GM10266 (cell line): ENCODE results near the gene HBA2.

ENCODE experiments used
- DNase-seq: peaks from one replicate; pipeline ENCODE4 v3.0.0; 2012; ENCODE audit errors: extremely low spot score
- CTCF ChIP-seq: IDR thresholded peaks from 2 replicates; pipeline ENCODE4 v1.5.1; 2012; ENCODE audit warnings: mild to moderate bottlenecking, low read depth; ENCODE audit not compliant: control insufficient read depth, insufficient read depth; ENCODE audit errors: missing control alignments

The HBA2 gene

GRCh38 chr16:181565-182021 lies 8.9 kb downstream of the HBA2 start:
- no peak for DNase-seq
- TF ChIP-seq CTCF, result peak; percentile 98

GRCh38 chr16:183005-183404 lies 10.3 kb downstream of the HBA2 start:
- no peak for DNase-seq

GRCh38 chr16:185213-185612 lies 12.5 kb downstream of the HBA2 start:
- no peak for TF ChIP-seq CTCF
- DNase-seq, result no peak

More at GRCh38 chr16:183005-183404, 10.3 kb downstream of the HBA2 start:
- TF ChIP-seq CTCF, result no peak

GRCh38 chr16:185691-186090 lies 13.0 kb downstream of the HBA2 start:
- DNase-seq, result no peak
- TF ChIP-seq CTCF, result no peak

- no peak for TF ChIP-seq CTCF
Observed at GRCh38 chr16:187330-187729, 14.7 kb downstream of the HBA2 start.

GRCh38 chr16:188674-189073 lies 16.0 kb downstream of the HBA2 start:
- no peak for DNase-seq
- TF ChIP-seq CTCF, result no peak

More at GRCh38 chr16:187330-187729, 14.7 kb downstream of the HBA2 start:
- DNase-seq, result no peak

GRCh38 chr16:189604-190186 lies 17.0 kb downstream of the HBA2 start:
- no peak for TF ChIP-seq CTCF
- no peak for DNase-seq
